AG04450 (cell line): ENCODE results near the gene SCP2. TPM values are rescaled to one million over a fixed set of nuclear protein-coding genes. Genes with fewer than 3 reads are reported as not detected.
A peak's percentile ranks its signal among the peaks of the same experiment; 100 is the strongest.

Experiments used
- CTCF ChIA-PET: fragments of 300-600, 350-600 bp; formaldehyde crosslinking; extraction: SDS; loops from one replicate; lab custom pipeline; 2022; ENCODE audit warnings: antibody characterized with exemption, inconsistent platforms; lab: Charles Lee
- POLR2A ChIA-PET: fragments of 350-600 bp; formaldehyde crosslinking; extraction: SDS; loops from one replicate; lab custom pipeline; 2021; ENCODE audit warnings: antibody characterized with exemption, inconsistent platforms; lab: Yijun Ruan, JAX
- DNase-seq: peaks from one replicate; pipeline ENCODE4 v3.0.0-alpha.2; 2011; ENCODE audit warnings: low read depth, low spot score
- H3K27ac ChIP-seq: one replicate; pipeline ENCODE4 v1.5.1; 2012; ENCODE audit warnings: low read depth, low read length, control low read depth
- H3K27me3 ChIP-seq: one replicate; pipeline ENCODE4 v1.6.0; 2012; ENCODE audit warnings: low read length; ENCODE audit not compliant: control insufficient read depth, insufficient read depth
- H3K4me3 ChIP-seq: 2 replicates; pipeline ENCODE4 v1.5.1; 2011; ENCODE audit warnings: mild to moderate bottlenecking, low read depth, low read length, control low read depth
- H3K9me3 ChIP-seq: 2 replicates; pipeline ENCODE4 v1.5.1; 2012; ENCODE audit warnings: low read length; ENCODE audit not compliant: control insufficient read depth, insufficient read depth
- polyA minus RNA-seq: library from RNA; depleted of rRNA, polyadenylated mRNA; stranded (reverse); fragments of >200 nt; gene quantifications from 2 replicates; pipeline ENCODE4 v1.2.3, GENCODE V29; 2011; rRNA and poly(A)+ RNA removed
- polyA plus RNA-seq: library from polyadenylated mRNA; depleted of rRNA; stranded (reverse); fragments of >200 nt; gene quantifications from 2 replicates; pipeline ENCODE4 v1.2.3, GENCODE V29; 2011; rRNA removed
- TF ChIP-seq, protein P1 (sequence below): IDR thresholded peaks from 2 replicates; pipeline ENCODE4 v1.5.1; 2011; ENCODE audit warnings: low read depth, low read length, control low read depth, inconsistent platforms

SCP2 gene, protein sequence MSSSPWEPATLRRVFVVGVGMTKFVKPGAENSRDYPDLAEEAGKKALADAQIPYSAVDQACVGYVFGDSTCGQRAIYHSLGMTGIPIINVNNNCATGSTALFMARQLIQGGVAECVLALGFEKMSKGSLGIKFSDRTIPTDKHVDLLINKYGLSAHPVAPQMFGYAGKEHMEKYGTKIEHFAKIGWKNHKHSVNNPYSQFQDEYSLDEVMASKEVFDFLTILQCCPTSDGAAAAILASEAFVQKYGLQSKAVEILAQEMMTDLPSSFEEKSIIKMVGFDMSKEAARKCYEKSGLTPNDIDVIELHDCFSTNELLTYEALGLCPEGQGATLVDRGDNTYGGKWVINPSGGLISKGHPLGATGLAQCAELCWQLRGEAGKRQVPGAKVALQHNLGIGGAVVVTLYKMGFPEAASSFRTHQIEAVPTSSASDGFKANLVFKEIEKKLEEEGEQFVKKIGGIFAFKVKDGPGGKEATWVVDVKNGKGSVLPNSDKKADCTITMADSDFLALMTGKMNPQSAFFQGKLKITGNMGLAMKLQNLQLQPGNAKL
- polyA plus RNA-seq = 164 and 278 TPM in 2 replicates
- polyA minus RNA-seq = 52.5 and 70.3 TPM in 2 replicates

GRCh38 chr1:52927212-52928014 is at the start of gene SCP2:
SCP2 (plus strand) TSS chr1:52927276; CDS start chr1:52927397, 121 bp downstream.
- ChIA-PET CTCF (interaction anchor here (0.6 kb wide), 1 partner anchor 12 kb away, joined by 6 read pairs; no protein-coding TSS in a partner anchor), POLR2A (interaction anchor here (0.7 kb wide), 2 partner anchors 116 to 220 kb away, joined by 3 to 4 read pairs; no protein-coding TSS in a partner anchor)
- Histone ChIP-seq H3K27me3 (no peaks in the 10 kb centered on the region), H3K9me3 (no peaks in the 10 kb centered on the region; the same call in none of the 2 replicates), H3K27ac (peak within 1 kb of the TSS; percentile 61), H3K4me3 (peak within 1 kb of the TSS; percentile 80)
- TF ChIP-seq, protein P1, sequence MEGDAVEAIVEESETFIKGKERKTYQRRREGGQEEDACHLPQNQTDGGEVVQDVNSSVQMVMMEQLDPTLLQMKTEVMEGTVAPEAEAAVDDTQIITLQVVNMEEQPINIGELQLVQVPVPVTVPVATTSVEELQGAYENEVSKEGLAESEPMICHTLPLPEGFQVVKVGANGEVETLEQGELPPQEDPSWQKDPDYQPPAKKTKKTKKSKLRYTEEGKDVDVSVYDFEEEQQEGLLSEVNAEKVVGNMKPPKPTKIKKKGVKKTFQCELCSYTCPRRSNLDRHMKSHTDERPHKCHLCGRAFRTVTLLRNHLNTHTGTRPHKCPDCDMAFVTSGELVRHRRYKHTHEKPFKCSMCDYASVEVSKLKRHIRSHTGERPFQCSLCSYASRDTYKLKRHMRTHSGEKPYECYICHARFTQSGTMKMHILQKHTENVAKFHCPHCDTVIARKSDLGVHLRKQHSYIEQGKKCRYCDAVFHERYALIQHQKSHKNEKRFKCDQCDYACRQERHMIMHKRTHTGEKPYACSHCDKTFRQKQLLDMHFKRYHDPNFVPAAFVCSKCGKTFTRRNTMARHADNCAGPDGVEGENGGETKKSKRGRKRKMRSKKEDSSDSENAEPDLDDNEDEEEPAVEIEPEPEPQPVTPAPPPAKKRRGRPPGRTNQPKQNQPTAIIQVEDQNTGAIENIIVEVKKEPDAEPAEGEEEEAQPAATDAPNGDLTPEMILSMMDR = no peak
- DNase-seq = peak; percentile 32

- no peaks in the 10 kb centered on the region for H3K9me3 ChIP-seq
- H3K27me3 ChIP-seq = no peaks in the 10 kb centered on the region
- ChIA-PET CTCF (interaction anchor here (0.6 kb wide), 1 partner anchor 78 kb away, joined by 3 read pairs; no protein-coding TSS in a partner anchor), POLR2A (no interaction called here)
- H3K27ac ChIP-seq = no peak overlapping the region
- TF ChIP-seq, protein P1 = no peak
- peak; percentile 52 for DNase-seq
- no peak overlapping the region for H3K4me3 ChIP-seq
Measured at GRCh38 chr1:52877554-52877953, 49.5 kb upstream of the SCP2 start.

GRCh38 chr1:52880206-52880605 is 46.9 kb upstream of the SCP2 start:
- H3K27ac ChIP-seq = no peak overlapping the region
- CTCF ChIA-PET = no interaction called here
- no peaks in the 10 kb centered on the region for H3K9me3 ChIP-seq
- H3K4me3 ChIP-seq = no peak overlapping the region
- no peak for DNase-seq
- no peaks in the 10 kb centered on the region for H3K27me3 ChIP-seq
- POLR2A ChIA-PET = interaction anchor here (0.6 kb wide), 1 partner anchor 11 kb away, joined by 3 read pairs; no protein-coding TSS in a partner anchor
- TF ChIP-seq, protein P1 = no peak

DNA sequence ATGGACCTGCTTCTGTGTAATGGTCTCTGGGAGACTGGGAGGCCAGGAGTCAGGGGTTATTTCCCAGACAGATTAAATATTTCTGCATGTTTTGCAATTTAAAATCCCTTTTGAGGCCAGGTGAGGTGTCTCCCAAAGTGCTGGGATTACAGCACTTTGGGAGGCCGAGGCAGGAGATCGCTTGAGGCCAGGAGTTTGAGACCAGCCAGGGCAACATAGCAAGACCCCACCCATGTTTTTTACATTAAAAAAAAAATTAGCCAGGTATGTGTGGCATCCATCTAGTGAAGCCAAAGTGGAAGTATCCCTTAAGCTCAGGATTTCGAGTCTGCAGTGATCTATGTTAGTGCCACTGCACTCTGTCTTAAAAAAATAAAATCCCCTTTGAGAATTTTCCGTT is 39.6 kb upstream of the SCP2 start:
- CTCF ChIA-PET = interaction anchor here (1.4 kb wide), 1 partner anchor 34 kb away, joined by 3 read pairs; the partner anchor contains the start of gene ECHDC2
- Histone ChIP-seq H3K9me3 (no peaks in the 10 kb centered on the region), H3K27me3 (no peaks in the 10 kb centered on the region), H3K4me3 (no peak overlapping the region), H3K27ac (no peak overlapping the region)
- DNase-seq = no peak
- POLR2A ChIA-PET = no interaction called here
- TF ChIP-seq, protein P1 = no peak
